CD14-positive monocyte (primary cell): ENCODE data around the gene APOB. TPM values are rescaled to one million over a fixed set of nuclear protein-coding genes. Genes with fewer than 3 reads are reported as not detected.

Source experiments
- DNase-seq, 3 donors: peaks; one replicate each; pipeline ENCODE4 v3.0.0-alpha.2; 2011 to 2022
- H2AFZ ChIP-seq: 2 replicates; pipeline ENCODE4 v1.6.0; 2012; ENCODE audit warnings: mild to moderate bottlenecking, low read depth, low read length, inconsistent platforms; ENCODE audit not compliant: insufficient read depth, poor library complexity, severe bottlenecking
- H3K27ac ChIP-seq, 2 donors: 1 replicate in 1 of 2; 2 replicates in 1 of 2; pipeline ENCODE4 v1.5.1; 2012 to 2013; ENCODE audit warnings: low read length in 2 of 2, control low read depth in 1 of 2, inconsistent platforms in 1 of 2, low read depth in 1 of 2, mild to moderate bottlenecking in 1 of 2
- H3K27me3 ChIP-seq, 2 donors: one replicate each; pipeline versions ENCODE4 v1.6.0 to v1.6.1; 2011 to 2013; ENCODE audit warnings: low read length in 2 of 2; ENCODE audit not compliant: control insufficient read depth in 2 of 2, insufficient read depth in 2 of 2
- H3K36me3 ChIP-seq, 2 donors: replicated peaks in 1 of 2; 1 replicate in 1 of 2; 2 replicates in 1 of 2; pipeline versions ENCODE4 v1.5.1 to v1.6.1; 2012 to 2013; ENCODE audit warnings: low read length in 2 of 2, control low read depth in 1 of 2, inconsistent platforms in 1 of 2, mild to moderate bottlenecking in 1 of 2; ENCODE audit not compliant: insufficient read depth in 2 of 2, control insufficient read depth in 1 of 2
- H3K4me1 ChIP-seq, 2 donors: 1 replicate in 1 of 2; 2 replicates in 1 of 2; pipeline versions ENCODE4 v1.5.1 to v1.6.1; 2012 to 2013; ENCODE audit warnings: low read length in 2 of 2, control low read depth in 1 of 2, inconsistent platforms in 1 of 2, mild to moderate bottlenecking in 1 of 2, moderate library complexity in 1 of 2; ENCODE audit not compliant: insufficient read depth in 2 of 2, control insufficient read depth in 1 of 2
- H3K4me2 ChIP-seq: replicated peaks from 2 replicates; pipeline ENCODE3; 2012; ENCODE audit warnings: low read length, moderate library complexity, mild to moderate bottlenecking; ENCODE audit not compliant: poor library complexity, severe bottlenecking; ENCODE audit errors: extremely low read depth
- H3K4me3 ChIP-seq, 3 experiments: fragments of 200-600 bp in 1 of 3; sonication (generic) in 1 of 3; replicated peaks in 1 of 3; 1 replicate in 2 of 3; 2 replicates in 1 of 3; pipeline ENCODE4 v1.5.1; 2011 to 2013; ENCODE audit warnings: low read length in 3 of 3, mild to moderate bottlenecking in 3 of 3, control low read depth in 2 of 3, low read depth in 2 of 3, inconsistent platforms in 1 of 3, moderate library complexity in 1 of 3
- H3K79me2 ChIP-seq: 2 replicates; pipeline ENCODE4 v1.6.0; 2012; ENCODE audit warnings: mild to moderate bottlenecking, control low read depth, inconsistent platforms, low read length, moderate library complexity; ENCODE audit not compliant: insufficient read depth
- H3K9ac ChIP-seq: 2 replicates; pipeline ENCODE4 v1.6.0; 2017; ENCODE audit warnings: low read length, mild to moderate bottlenecking; ENCODE audit not compliant: insufficient read depth, poor library complexity, severe bottlenecking
- H3K9me3 ChIP-seq, 2 donors: replicated peaks in 1 of 2; 1 replicate in 1 of 2; 2 replicates in 1 of 2; pipeline versions ENCODE4 v1.5.1 to v1.6.1; 2012 to 2013; ENCODE audit warnings: low read length in 2 of 2, control low read depth in 1 of 2; ENCODE audit not compliant: control insufficient read depth in 1 of 2, insufficient read depth in 1 of 2
- H4K20me1 ChIP-seq: 2 replicates; pipeline ENCODE4 v1.6.0; 2012; ENCODE audit warnings: mild to moderate bottlenecking, low read length, control low read depth, moderate library complexity; ENCODE audit not compliant: insufficient read depth
- H3K27ac Mint-ChIP-seq, 7 donors: one replicate each; pipeline ENCODE4 v1.8.0; 2020; ENCODE audit warnings: mild to moderate bottlenecking in 7 of 7, mixed read lengths in 7 of 7, moderate library complexity in 6 of 7, inconsistent platforms in 2 of 7
- H3K27me3 Mint-ChIP-seq, 3 donors: one replicate each; pipeline ENCODE4 v1.8.0; 2021 to 2022; ENCODE audit warnings: low read depth in 3 of 3, mild to moderate bottlenecking in 3 of 3, mixed read lengths in 3 of 3, moderate library complexity in 3 of 3, inconsistent platforms in 1 of 3
- H3K36me3 Mint-ChIP-seq, 2 donors: one replicate each; pipeline ENCODE4 v1.8.0; 2020; ENCODE audit warnings: mixed read lengths in 2 of 2, inconsistent platforms in 1 of 2, mild to moderate bottlenecking in 1 of 2
- H3K4me1 Mint-ChIP-seq: one replicate; pipeline ENCODE4 v1.8.0; 2020; ENCODE audit warnings: mild to moderate bottlenecking, mixed read lengths
- H3K4me3 Mint-ChIP-seq, 2 donors: one replicate each; pipeline ENCODE4 v1.8.0; 2020; ENCODE audit warnings: mild to moderate bottlenecking in 2 of 2, mixed read lengths in 2 of 2, moderate library complexity in 1 of 2
- H3K9me3 Mint-ChIP-seq, 7 donors: one replicate each; pipeline ENCODE4 v1.8.0; 2020 to 2022; ENCODE audit warnings: mixed read lengths in 7 of 7, mild to moderate bottlenecking in 6 of 7, moderate library complexity in 6 of 7, inconsistent platforms in 2 of 7
- WGBS: methylation state at CpG from one replicate; pipeline ENCODE4 v1.1.5; 2013; ENCODE audit warnings: missing lambda C conversion rate; ENCODE audit not compliant: insufficient coverage; 5-methylcytosine and 5-hydroxymethylcytosine counted together
- intact Hi-C, 2 donors: fragments of 100-400 bp; cut with micrococcal nuclease; formaldehyde crosslinking; loops; one replicate each; pipeline versions ENCODE4 v1.15.0 to v1.15.1; 2023
- polyA plus RNA-seq, 3 donors: library from polyadenylated mRNA; depleted of rRNA in 1 of 3; unstranded in 2 of 3; stranded (reverse) in 1 of 3; fragments of 300-500 nt in 2 of 3; fragments of >200 nt in 1 of 3; fragmentation: Illumina TruSeq in 2 of 3; gene quantifications; 1 replicate in 2 of 3; 2 replicates in 1 of 3; pipeline ENCODE4 v1.2.3, GENCODE V29; 2012 to 2021
- TF ChIP-seq, protein P1 (sequence below): fragments of 200-600 bp; IDR thresholded peaks from one replicate; pipeline ENCODE4 v1.8.0; 2022; ENCODE audit warnings: antibody characterized with exemption, mild to moderate bottlenecking

The APOB gene
- polyA plus RNA-seq, 3 donors = 0.02 TPM; not detected in 2

DNA sequence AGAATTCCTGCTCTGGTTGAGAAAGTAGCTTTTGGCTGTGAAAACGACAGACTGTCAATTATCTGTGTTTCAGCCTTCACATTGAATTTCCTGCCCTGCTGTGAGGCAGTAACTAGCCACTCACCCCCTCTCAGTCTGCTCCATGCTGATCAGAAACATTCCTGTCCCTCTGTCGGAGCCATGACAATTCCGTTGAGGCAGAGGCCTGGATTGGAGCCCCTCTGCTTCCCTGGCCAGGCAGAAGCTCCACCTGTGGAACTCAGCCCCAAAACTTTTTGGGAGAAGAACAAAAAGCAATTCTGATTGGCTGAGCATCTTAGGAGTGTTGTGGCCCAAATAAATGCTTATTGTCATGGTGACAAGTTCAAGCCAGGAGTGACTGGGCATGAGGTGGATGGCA, 60.0 kb downstream of the APOB start:
- Histone ChIP-seq H3K4me2 (no peak overlapping the region), H3K4me3 (no peak overlapping the region), H3K36me3 (no peaks in the 10 kb centered on the region), H3K27me3 (no peaks in the 10 kb centered on the region), H3K9me3 (no peaks in the 10 kb centered on the region), H3K79me2 (no peaks in the 10 kb centered on the region), H4K20me1 (no peaks in the 10 kb centered on the region), H3K27ac (no peak overlapping the region), H2AFZ (no peak overlapping the region), H3K9ac (no peak overlapping the region), H3K4me1 (no peaks in the 10 kb centered on the region)
- TF ChIP-seq, protein P1, sequence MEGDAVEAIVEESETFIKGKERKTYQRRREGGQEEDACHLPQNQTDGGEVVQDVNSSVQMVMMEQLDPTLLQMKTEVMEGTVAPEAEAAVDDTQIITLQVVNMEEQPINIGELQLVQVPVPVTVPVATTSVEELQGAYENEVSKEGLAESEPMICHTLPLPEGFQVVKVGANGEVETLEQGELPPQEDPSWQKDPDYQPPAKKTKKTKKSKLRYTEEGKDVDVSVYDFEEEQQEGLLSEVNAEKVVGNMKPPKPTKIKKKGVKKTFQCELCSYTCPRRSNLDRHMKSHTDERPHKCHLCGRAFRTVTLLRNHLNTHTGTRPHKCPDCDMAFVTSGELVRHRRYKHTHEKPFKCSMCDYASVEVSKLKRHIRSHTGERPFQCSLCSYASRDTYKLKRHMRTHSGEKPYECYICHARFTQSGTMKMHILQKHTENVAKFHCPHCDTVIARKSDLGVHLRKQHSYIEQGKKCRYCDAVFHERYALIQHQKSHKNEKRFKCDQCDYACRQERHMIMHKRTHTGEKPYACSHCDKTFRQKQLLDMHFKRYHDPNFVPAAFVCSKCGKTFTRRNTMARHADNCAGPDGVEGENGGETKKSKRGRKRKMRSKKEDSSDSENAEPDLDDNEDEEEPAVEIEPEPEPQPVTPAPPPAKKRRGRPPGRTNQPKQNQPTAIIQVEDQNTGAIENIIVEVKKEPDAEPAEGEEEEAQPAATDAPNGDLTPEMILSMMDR = no peak
- Mint-ChIP-seq H3K9me3 (peaks cover 0 to 4% (median 0%) of the 10 kb centered on the region in 7 donors), H3K4me3 (no peak overlapping the region), H3K27me3 (peaks cover 0 to 4% (median 2%) of the 10 kb centered on the region in 3 donors), H3K4me1 (no peaks in the 10 kb centered on the region), H3K36me3 (no peaks in the 10 kb centered on the region), H3K27ac (no peak overlapping the region)
- WGBS = 50% methylated on average over 1 of the region's 3 CpGs
- intact Hi-C loops = no loop called here
- no peak for DNase-seq

DNA sequence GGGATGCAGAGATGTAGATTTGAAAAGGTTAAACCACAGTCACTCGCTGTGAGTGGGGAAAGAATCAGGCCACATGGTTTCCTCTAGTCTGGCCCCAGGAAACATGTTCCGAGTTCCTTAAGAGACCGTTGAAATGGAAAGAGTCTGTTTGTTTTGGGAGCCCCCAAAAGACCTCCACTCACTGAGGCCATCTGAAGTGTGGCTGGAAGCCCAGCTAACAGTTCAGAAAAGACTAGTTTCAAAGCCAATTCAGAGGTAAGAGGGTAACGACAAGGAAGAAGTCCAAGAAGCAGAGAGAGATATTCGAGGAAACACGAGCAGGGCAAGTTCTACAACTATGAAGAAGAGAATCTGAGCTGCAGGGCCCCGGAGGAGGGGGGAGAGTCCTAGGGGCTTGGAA, 61.0 kb downstream of the APOB start:
- Mint-ChIP-seq H3K27me3 (peaks cover 2 to 4% (median 2%) of the 10 kb centered on the region in 3 donors), H3K4me3 (no peak overlapping the region), H3K36me3 (no peaks in the 10 kb centered on the region), H3K27ac (no peak overlapping the region), H3K9me3 (peaks cover 0 to 4% (median 0%) of the 10 kb centered on the region in 7 donors), H3K4me1 (no peaks in the 10 kb centered on the region)
- TF ChIP-seq, protein P1 = no peak
- no peaks in the 10 kb centered on the region for H3K36me3 ChIP-seq
- no peaks in the 10 kb centered on the region for H4K20me1 ChIP-seq
- intact Hi-C loops = no loop called here
- no peak overlapping the region for H3K27ac ChIP-seq
- H2AFZ ChIP-seq = no peak overlapping the region
- no peak overlapping the region for H3K4me3 ChIP-seq
- H3K9ac ChIP-seq = no peak overlapping the region
- no peaks in the 10 kb centered on the region for H3K27me3 ChIP-seq
- 83% methylated on average over 3 of the region's 7 CpGs for WGBS
- no peaks in the 10 kb centered on the region for H3K4me1 ChIP-seq
- no peaks in the 10 kb centered on the region for H3K9me3 ChIP-seq
- no peak overlapping the region for H3K4me2 ChIP-seq
- no peaks in the 10 kb centered on the region for H3K79me2 ChIP-seq
- no peak for DNase-seq
